Measurements from ENCODE around the gene FBXL15. TPM values are rescaled to one million over a fixed set of nuclear protein-coding genes. Genes with fewer than 3 reads are reported as not detected.

The FBXL15 gene
- total RNA-seq, 1 donor from 2014 or later: 12.3 TPM

- H3K4me3 ChIP-seq: peak overlapping the region; percentile 82
- no peak for TF ChIP-seq CTCF (IDR thresholded peaks at IDR 0.05; ENCODE audit: borderline replicate concordance)
- peaks cover 8% of the 10 kb centered on the region for H3K27me3 ChIP-seq (ENCODE audit: low read depth)
- H3K36me3 ChIP-seq: peaks cover 20% of the 10 kb centered on the region
- peaks cover 53% of the 10 kb centered on the region for H3K4me1 ChIP-seq
- no peak for DNase-seq
- no peaks in the 10 kb centered on the region for H3K9me3 ChIP-seq (replicated peaks)
- intact Hi-C loops (cut with micrococcal nuclease): no loop called here
- peak overlapping the region; percentile 95 for H3K27ac ChIP-seq (replicated peaks)
Measured at GRCh38 chr10:102423372-102423968, 2.8 kb downstream of the FBXL15 start.

- TF ChIP-seq CTCF (IDR thresholded peaks at IDR 0.05; ENCODE audit: borderline replicate concordance): no peak
- peaks cover 2% of the 10 kb centered on the region for H3K27me3 ChIP-seq (ENCODE audit: low read depth)
- H3K4me1 ChIP-seq: peaks cover 50% of the 10 kb centered on the region
- no peaks in the 10 kb centered on the region for H3K9me3 ChIP-seq (replicated peaks)
- no peak for DNase-seq
- intact Hi-C loops (cut with micrococcal nuclease): no loop called here
- peaks cover 20% of the 10 kb centered on the region for H3K36me3 ChIP-seq
- no peak overlapping the region for H3K4me3 ChIP-seq
- no peak overlapping the region for H3K27ac ChIP-seq (replicated peaks)
Measured at GRCh38 chr10:102424145-102424544, 3.5 kb downstream of the FBXL15 start.

GRCh38 chr10:102424916-102425315, 4.3 kb downstream of the FBXL15 start:
- Histone ChIP-seq H3K27me3 (ENCODE audit: low read depth) (no peaks in the 10 kb centered on the region), H3K36me3 (peaks cover 20% of the 10 kb centered on the region), H3K4me1 (peaks cover 42% of the 10 kb centered on the region), H3K9me3 (replicated peaks) (no peaks in the 10 kb centered on the region), H3K27ac (replicated peaks) (no peak overlapping the region), H3K4me3 (no peak overlapping the region)
- no peak for DNase-seq
- TF ChIP-seq CTCF (IDR thresholded peaks at IDR 0.05; ENCODE audit: borderline replicate concordance): no peak
- intact Hi-C loops (cut with micrococcal nuclease): no loop called here

- Histone ChIP-seq H3K27ac (replicated peaks) (no peak overlapping the region), H3K4me3 (no peak overlapping the region), H3K4me1 (peaks cover 37% of the 10 kb centered on the region), H3K9me3 (replicated peaks) (no peaks in the 10 kb centered on the region), H3K36me3 (peaks cover 20% of the 10 kb centered on the region), H3K27me3 (ENCODE audit: low read depth) (no peaks in the 10 kb centered on the region)
- intact Hi-C loops (cut with micrococcal nuclease): no loop called here
- TF ChIP-seq CTCF (IDR thresholded peaks at IDR 0.05; ENCODE audit: borderline replicate concordance): no peak
- no peak for DNase-seq
Measured at GRCh38 chr10:102425444-102425843, 4.8 kb downstream of the FBXL15 start.

- Histone ChIP-seq H3K36me3 (peaks cover 20% of the 10 kb centered on the region), H3K4me1 (peaks cover 32% of the 10 kb centered on the region), H3K4me3 (no peak overlapping the region), H3K27ac (replicated peaks) (no peak overlapping the region), H3K9me3 (replicated peaks) (no peaks in the 10 kb centered on the region), H3K27me3 (ENCODE audit: low read depth) (no peaks in the 10 kb centered on the region)
- intact Hi-C loops (cut with micrococcal nuclease): no loop called here
- no peak for DNase-seq
- TF ChIP-seq CTCF (IDR thresholded peaks at IDR 0.05; ENCODE audit: borderline replicate concordance): no peak
Measured at GRCh38 chr10:102426803-102427287, 6.2 kb downstream of the FBXL15 start.

Measured in left ventricle myocardium inferior (tissue), 1 donor.